ENCODE results near the gene ACTL10. TPM values are rescaled to one million over a fixed set of nuclear protein-coding genes. Genes with fewer than 3 reads are reported as not detected.
A peak's percentile ranks its signal among the peaks of the same experiment; 100 is the strongest.

Gene ACTL10
- total and polyA plus RNA-seq, 2 of the 13 experiments (the other 11 are each of a cell fraction or from before 2014, with no cell fraction given): not detected

DNA sequence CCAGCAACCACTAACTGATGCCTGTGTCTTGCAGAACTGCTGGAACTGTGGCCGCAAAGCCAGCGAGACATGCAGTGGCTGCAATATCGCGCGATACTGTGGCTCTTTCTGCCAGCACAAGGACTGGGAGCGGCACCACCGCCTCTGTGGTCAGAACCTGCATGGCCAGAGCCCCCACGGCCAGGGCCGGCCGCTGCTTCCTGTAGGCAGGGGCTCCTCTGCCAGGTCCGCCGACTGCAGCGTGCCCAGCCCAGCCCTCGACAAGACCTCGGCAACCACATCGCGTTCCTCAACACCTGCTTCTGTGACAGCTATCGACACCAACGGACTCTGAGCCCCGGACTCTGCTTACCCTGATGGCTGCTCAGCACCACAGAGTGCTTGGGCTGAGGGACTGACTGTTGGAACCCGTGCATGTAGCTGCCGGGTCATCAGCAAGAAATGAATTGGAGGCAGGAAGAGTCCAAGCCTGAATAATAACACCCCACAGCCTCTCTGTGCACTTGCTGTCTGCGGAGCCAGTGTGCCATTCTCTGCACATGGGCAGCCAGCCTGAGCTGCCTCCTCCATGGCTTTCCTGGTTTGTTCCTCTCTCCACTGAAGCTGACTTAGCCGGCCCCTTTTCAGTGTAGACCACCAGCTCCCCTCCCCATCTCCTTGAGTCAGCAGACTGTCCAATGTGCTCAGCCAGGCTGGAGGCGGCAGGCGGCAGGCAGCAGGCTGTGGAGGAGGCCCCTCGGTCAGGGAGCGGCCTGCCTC is 22.3 kb upstream of the ACTL10 start (continued):
- TF ChIP-seq ZMYM4 (CRISPR knock-in tag; IDR thresholded peaks at IDR 0.05) (no peak), ZNF563 (CRISPR knock-in tag; IDR thresholded peaks at IDR 0.05) (0 out of 2 replicates have a peak, but pooled peaks have one; percentile 29), EEA1 (CRISPR knock-in tag; IDR thresholded peaks at IDR 0.05; ENCODE audit: borderline replicate concordance) (0 out of 2 replicates have a peak, but pooled peaks have one; percentile 36), ZNF747 (CRISPR knock-in tag; IDR thresholded peaks at IDR 0.05; ENCODE audit: borderline replicate concordance) (no peak), FIP1L1 (IDR thresholded peaks at IDR 0.05; ENCODE audit: borderline replicate concordance, insufficient read depth, low read depth, low read length) (no peak), ETV5 (CRISPR knock-in tag; IDR thresholded peaks at IDR 0.05; ENCODE audit: borderline replicate concordance) (no peak), ATM (IDR thresholded peaks at IDR 0.05; ENCODE audit: borderline replicate concordance) (no peak), ZFP37 (CRISPR knock-in tag; IDR thresholded peaks at IDR 0.05; ENCODE audit: borderline replicate concordance) (no peak), ARNT2 (CRISPR knock-in tag; IDR thresholded peaks at IDR 0.05; ENCODE audit: low read depth) (no peak), ZC3H4 (CRISPR knock-in tag; IDR thresholded peaks at IDR 0.05; ENCODE audit: borderline replicate concordance) (no peak), SAFB2 (CRISPR knock-in tag; IDR thresholded peaks at IDR 0.05; ENCODE audit: borderline replicate concordance, low read depth) (no peak), KLF11 (CRISPR knock-in tag; IDR thresholded peaks at IDR 0.05) (no peak), NR2F2 (IDR thresholded peaks at IDR 0.05; ENCODE audit: borderline replicate concordance, low read depth) (no peak), ZSCAN31 (CRISPR knock-in tag; IDR thresholded peaks at IDR 0.05; ENCODE audit: low read depth) (no peak), NFE2L1 (CRISPR knock-in tag; IDR thresholded peaks at IDR 0.05; ENCODE audit: borderline replicate concordance) (0 out of 2 replicates have a peak, but pooled peaks have one; percentile 19), JDP2 (CRISPR knock-in tag; IDR thresholded peaks at IDR 0.05; ENCODE audit: borderline replicate concordance) (no peak), ZIK1 (CRISPR knock-in tag; IDR thresholded peaks at IDR 0.05; ENCODE audit: borderline replicate concordance, low read depth) (no peak), RAD51 (IDR thresholded peaks at IDR 0.05; ENCODE audit: borderline replicate concordance) (no peak), SAP130 (CRISPR knock-in tag; IDR thresholded peaks at IDR 0.05; ENCODE audit: low read depth) (no peak), ZNF550 (CRISPR knock-in tag; IDR thresholded peaks at IDR 0.05; ENCODE audit: borderline replicate concordance) (no peak), ZNF382 (CRISPR knock-in tag; IDR thresholded peaks at IDR 0.05; ENCODE audit: borderline replicate concordance) (no peak), ZNF776 (CRISPR knock-in tag; IDR thresholded peaks at IDR 0.05) (peak; percentile 58; the same call in 1 of the 2 replicates)
- TF ChIP-seq, protein P1, sequence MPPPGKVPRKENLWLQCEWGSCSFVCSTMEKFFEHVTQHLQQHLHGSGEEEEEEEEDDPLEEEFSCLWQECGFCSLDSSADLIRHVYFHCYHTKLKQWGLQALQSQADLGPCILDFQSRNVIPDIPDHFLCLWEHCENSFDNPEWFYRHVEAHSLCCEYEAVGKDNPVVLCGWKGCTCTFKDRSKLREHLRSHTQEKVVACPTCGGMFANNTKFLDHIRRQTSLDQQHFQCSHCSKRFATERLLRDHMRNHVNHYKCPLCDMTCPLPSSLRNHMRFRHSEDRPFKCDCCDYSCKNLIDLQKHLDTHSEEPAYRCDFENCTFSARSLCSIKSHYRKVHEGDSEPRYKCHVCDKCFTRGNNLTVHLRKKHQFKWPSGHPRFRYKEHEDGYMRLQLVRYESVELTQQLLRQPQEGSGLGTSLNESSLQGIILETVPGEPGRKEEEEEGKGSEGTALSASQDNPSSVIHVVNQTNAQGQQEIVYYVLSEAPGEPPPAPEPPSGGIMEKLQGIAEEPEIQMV (CRISPR knock-in tag; IDR thresholded peaks at IDR 0.05; ENCODE audit: low read depth): no peak
- TF ChIP-seq, protein P2, sequence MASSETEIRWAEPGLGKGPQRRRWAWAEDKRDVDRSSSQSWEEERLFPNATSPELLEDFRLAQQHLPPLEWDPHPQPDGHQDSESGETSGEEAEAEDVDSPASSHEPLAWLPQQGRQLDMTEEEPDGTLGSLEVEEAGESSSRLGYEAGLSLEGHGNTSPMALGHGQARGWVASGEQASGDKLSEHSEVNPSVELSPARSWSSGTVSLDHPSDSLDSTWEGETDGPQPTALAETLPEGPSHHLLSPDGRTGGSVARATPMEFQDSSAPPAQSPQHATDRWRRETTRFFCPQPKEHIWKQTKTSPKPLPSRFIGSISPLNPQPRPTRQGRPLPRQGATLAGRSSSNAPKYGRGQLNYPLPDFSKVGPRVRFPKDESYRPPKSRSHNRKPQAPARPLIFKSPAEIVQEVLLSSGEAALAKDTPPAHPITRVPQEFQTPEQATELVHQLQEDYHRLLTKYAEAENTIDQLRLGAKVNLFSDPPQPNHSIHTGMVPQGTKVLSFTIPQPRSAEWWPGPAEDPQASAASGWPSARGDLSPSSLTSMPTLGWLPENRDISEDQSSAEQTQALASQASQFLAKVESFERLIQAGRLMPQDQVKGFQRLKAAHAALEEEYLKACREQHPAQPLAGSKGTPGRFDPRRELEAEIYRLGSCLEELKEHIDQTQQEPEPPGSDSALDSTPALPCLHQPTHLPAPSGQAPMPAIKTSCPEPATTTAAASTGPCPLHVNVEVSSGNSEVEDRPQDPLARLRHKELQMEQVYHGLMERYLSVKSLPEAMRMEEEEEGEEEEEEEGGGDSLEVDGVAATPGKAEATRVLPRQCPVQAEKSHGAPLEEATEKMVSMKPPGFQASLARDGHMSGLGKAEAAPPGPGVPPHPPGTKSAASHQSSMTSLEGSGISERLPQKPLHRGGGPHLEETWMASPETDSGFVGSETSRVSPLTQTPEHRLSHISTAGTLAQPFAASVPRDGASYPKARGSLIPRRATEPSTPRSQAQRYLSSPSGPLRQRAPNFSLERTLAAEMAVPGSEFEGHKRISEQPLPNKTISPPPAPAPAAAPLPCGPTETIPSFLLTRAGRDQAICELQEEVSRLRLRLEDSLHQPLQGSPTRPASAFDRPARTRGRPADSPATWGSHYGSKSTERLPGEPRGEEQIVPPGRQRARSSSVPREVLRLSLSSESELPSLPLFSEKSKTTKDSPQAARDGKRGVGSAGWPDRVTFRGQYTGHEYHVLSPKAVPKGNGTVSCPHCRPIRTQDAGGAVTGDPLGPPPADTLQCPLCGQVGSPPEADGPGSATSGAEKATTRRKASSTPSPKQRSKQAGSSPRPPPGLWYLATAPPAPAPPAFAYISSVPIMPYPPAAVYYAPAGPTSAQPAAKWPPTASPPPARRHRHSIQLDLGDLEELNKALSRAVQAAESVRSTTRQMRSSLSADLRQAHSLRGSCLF (CRISPR knock-in tag; IDR thresholded peaks at IDR 0.05; ENCODE audit: borderline replicate concordance): no peak
